ENCODE measurements around the gene WNT7A. TPM values are rescaled to one million over a fixed set of nuclear protein-coding genes. Genes with fewer than 3 reads are reported as not detected.

Gene WNT7A
- total and polyA plus RNA-seq, 8 donors: 0.35 TPM; not detected in 7

DNA sequence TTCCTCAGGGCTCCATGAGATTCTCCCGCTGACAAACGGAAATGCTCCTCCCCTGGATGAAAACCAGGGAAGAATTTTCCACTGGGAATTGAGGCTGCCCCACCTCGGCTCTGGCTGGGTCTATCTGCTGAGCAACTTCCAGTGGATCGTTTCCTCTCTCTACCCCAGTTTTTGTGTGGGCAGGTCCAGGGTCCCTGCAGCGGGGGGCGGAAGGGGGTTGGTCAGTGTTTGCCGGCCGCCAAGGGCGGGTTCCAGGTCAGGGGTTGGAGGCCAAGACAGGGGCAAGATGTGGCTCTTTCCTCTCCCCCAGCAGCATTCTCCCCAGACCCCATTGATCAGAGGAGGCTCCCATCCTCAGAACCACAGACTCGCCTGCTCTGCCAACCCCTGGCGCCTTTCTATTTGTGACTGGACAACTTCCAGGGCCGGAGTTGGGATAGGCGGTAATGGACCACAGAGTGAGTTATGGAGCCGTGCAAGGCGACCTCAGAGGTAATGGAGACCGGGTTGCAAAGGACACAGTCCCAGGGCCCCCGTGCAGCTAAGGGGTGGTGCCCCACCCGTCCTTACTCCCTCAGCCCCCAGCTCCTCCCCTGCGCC is 92.2 kb downstream of the WNT7A start:
- no peak for DNase-seq
- H3K27me3 ChIP-seq: peaks cover 0 to 84% (median 21%) of the 10 kb centered on the region in 3 donors
- H3K27ac ChIP-seq: no peak overlapping the region
- H3K4me3 ChIP-seq: no peak overlapping the region
- H3K36me3 ChIP-seq: no peaks in the 10 kb centered on the region
- 45 to 62% (median 51%) methylated on average over 12 to 19 of the region's 19 CpGs for WGBS, 5 donors
- no peaks in the 10 kb centered on the region for H3K9me3 ChIP-seq
- TF ChIP-seq POLR2A (IDR thresholded peaks at IDR 0.05) (no peak), POLR2AphosphoS5 (IDR thresholded peaks at IDR 0.05) (no peak), EP300 (IDR thresholded peaks at IDR 0.05) (no peak)
- TF ChIP-seq, protein P1, sequence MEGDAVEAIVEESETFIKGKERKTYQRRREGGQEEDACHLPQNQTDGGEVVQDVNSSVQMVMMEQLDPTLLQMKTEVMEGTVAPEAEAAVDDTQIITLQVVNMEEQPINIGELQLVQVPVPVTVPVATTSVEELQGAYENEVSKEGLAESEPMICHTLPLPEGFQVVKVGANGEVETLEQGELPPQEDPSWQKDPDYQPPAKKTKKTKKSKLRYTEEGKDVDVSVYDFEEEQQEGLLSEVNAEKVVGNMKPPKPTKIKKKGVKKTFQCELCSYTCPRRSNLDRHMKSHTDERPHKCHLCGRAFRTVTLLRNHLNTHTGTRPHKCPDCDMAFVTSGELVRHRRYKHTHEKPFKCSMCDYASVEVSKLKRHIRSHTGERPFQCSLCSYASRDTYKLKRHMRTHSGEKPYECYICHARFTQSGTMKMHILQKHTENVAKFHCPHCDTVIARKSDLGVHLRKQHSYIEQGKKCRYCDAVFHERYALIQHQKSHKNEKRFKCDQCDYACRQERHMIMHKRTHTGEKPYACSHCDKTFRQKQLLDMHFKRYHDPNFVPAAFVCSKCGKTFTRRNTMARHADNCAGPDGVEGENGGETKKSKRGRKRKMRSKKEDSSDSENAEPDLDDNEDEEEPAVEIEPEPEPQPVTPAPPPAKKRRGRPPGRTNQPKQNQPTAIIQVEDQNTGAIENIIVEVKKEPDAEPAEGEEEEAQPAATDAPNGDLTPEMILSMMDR (IDR thresholded peaks at IDR 0.05): no peak
- intact Hi-C loops (cut with DNase I; ENCODE audit: low total_unique reads): no loop called here
- peaks cover 0 to 3% (median 0%) of the 10 kb centered on the region in 4 donors for H3K4me1 ChIP-seq

DNA sequence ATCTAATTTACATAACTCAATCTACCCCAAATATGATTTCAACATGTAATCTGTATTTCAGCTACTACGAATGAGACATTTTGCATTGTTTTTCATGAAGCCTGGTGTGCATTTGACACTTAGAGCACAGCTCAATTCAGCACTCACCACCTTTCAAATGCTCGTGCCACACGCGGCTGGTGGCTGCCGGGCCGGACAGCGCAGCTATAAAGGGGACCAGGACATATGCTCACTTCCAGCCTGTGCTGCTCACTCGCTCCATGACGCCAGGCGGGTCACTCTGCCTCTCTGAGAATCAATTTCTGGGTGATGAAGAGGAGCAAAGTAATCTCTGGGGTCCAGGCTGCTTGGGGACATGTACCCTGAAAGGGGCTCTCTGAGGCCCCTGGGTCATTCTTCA is 93.1 kb downstream of the WNT7A start:
- H3K4me1 ChIP-seq: peaks cover 0 to 11% (median 0%) of the 10 kb centered on the region in 4 donors
- no peaks in the 10 kb centered on the region for H3K36me3 ChIP-seq
- H3K4me3 ChIP-seq: no peak overlapping the region
- 76 to 87% (median 82%) methylated on average over 10 of the region's 10 CpGs for WGBS, 5 donors
- no peaks in the 10 kb centered on the region for H3K9me3 ChIP-seq
- DNase-seq: no peak
- no peak overlapping the region for H3K27ac ChIP-seq
- H3K27me3 ChIP-seq: peaks cover 0 to 84% (median 14%) of the 10 kb centered on the region in 3 donors
- intact Hi-C loops (cut with DNase I; ENCODE audit: low total_unique reads): no loop called here
- TF ChIP-seq POLR2A (IDR thresholded peaks at IDR 0.05): no peak

DNA sequence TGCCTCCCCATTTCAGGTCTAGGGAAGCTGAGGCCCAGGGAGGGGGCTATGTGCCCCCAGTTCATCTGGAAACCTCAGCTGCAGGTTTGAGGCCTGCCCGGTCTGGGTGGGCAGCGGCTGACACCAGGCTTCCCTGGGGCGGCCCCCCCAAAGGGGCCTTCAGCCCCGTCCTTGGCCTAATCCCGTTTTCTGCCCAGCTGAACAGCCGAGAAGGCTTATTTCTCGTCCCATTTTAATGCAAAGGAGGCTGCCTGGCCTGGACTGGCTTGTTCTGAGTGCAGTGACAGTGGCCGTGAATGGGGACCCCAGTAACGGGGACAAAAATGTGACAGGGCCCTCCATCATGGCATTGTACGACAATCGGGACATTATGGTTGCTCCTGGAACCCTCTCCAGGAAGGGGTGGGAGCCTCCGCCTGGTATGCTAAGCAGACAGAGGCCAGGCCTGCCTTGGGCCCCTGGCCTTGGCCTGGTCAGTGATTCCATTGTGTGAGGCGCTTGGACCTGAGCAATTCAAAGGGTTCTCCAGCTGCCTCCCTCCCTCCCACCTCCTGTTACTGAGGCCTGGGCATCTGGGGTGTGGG is 93.9 kb downstream of the WNT7A start:
- no peak for DNase-seq
- intact Hi-C loops (cut with DNase I; ENCODE audit: low total_unique reads): no loop called here
- Histone ChIP-seq H3K27ac (no peak overlapping the region), H3K27me3 (peaks cover 0 to 82% (median 11%) of the 10 kb centered on the region in 3 donors), H3K9me3 (no peaks in the 10 kb centered on the region), H3K4me3 (no peak overlapping the region), H3K36me3 (no peaks in the 10 kb centered on the region), H3K4me1 (peaks cover 0 to 12% (median 0%) of the 10 kb centered on the region in 4 donors)
- 75 to 94% (median 87%) methylated on average over 10 to 13 of the region's 13 CpGs for WGBS, 5 donors
- TF ChIP-seq POLR2A (IDR thresholded peaks at IDR 0.05) (no peak), POLR2AphosphoS5 (IDR thresholded peaks at IDR 0.05) (no peak), EP300 (IDR thresholded peaks at IDR 0.05) (no peak)
- TF ChIP-seq, protein P1 (IDR thresholded peaks at IDR 0.05): no peak

DNA sequence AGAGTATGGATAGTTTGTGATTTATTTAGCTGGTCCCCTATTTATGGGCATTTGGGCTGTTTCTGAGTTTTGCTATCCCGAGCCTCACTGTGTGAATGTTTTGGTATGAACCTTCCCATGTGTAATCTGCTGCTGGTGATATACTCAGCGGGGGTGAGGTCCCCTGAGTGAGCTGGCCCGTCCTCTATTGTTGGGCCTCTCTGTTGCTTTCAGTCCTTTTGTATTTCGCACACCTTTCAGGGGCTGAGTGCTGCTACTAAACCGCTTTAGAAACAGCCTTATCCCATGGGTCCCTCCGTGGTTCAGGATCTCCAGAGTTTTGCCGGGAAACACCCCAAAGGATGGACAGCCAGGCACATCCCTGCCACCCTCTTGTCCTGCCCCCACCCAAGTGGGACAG is 94.5 kb downstream of the WNT7A start:
- no peak overlapping the region for H3K4me3 ChIP-seq
- peaks cover 0 to 82% (median 16%) of the 10 kb centered on the region in 3 donors for H3K27me3 ChIP-seq
- TF ChIP-seq EP300 (IDR thresholded peaks at IDR 0.05) (no peak), POLR2A (IDR thresholded peaks at IDR 0.05) (no peak), POLR2AphosphoS5 (IDR thresholded peaks at IDR 0.05) (no peak)
- TF ChIP-seq, protein P1 (IDR thresholded peaks at IDR 0.05): no peak
- intact Hi-C loops (cut with DNase I; ENCODE audit: low total_unique reads): no loop called here
- no peaks in the 10 kb centered on the region for H3K9me3 ChIP-seq
- H3K27ac ChIP-seq: no peak overlapping the region
- H3K4me1 ChIP-seq: peaks cover 0 to 12% (median 0%) of the 10 kb centered on the region in 4 donors
- DNase-seq: no peak
- 65 to 72% (median 68%) methylated on average over 7 of the region's 7 CpGs for WGBS, 5 donors
- H3K36me3 ChIP-seq: no peaks in the 10 kb centered on the region

DNA sequence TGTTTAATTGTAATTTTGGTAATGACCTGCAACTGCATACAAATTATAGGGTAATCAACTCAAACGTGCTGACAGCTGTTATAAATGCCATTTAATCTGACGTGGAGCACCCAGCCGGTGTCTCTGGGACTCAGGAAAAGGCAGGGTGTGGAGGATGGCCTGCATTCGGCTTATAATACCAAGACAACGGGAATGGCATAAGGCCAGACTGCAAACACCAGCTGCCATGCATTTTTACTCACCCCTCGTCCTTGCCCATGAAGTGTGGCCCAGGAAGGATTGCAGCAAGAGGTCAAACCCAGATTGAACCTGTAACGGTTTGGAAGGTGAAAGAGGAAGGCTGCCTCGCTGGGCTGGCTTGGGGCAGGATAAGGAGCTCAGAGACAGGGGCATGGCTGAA is 96.4 kb downstream of the WNT7A start:
- Histone ChIP-seq H3K27me3 (peaks cover 0 to 65% (median 18%) of the 10 kb centered on the region in 3 donors), H3K36me3 (no peaks in the 10 kb centered on the region), H3K4me1 (peaks cover 0 to 12% (median 0%) of the 10 kb centered on the region in 4 donors), H3K27ac (no peak overlapping the region), H3K4me3 (no peak overlapping the region), H3K9me3 (no peaks in the 10 kb centered on the region)
- TF ChIP-seq EP300 (IDR thresholded peaks at IDR 0.05) (no peak), POLR2A (IDR thresholded peaks at IDR 0.05) (no peak), POLR2AphosphoS5 (IDR thresholded peaks at IDR 0.05) (no peak)
- TF ChIP-seq, protein P1 (IDR thresholded peaks at IDR 0.05): no peak
- WGBS, 5 donors: 61 to 70% (median 65%) methylated on average over 8 of the region's 8 CpGs
- DNase-seq: no peak
- intact Hi-C loops (cut with DNase I; ENCODE audit: low total_unique reads): no loop called here

Data from stomach (tissue), 9 donors.